ENCODE data around the gene KRT6C. TPM values are rescaled to one million over a fixed set of nuclear protein-coding genes. Genes with fewer than 3 reads are reported as not detected.
"Not testable (repeated sequence)": the region's sequence is repeated elsewhere in the genome, so short reads cannot be mapped to it uniquely, and the experiment has no call there.

Gene KRT6C
- total RNA-seq, 1 donor from 2014 or later = not detected

DNA sequence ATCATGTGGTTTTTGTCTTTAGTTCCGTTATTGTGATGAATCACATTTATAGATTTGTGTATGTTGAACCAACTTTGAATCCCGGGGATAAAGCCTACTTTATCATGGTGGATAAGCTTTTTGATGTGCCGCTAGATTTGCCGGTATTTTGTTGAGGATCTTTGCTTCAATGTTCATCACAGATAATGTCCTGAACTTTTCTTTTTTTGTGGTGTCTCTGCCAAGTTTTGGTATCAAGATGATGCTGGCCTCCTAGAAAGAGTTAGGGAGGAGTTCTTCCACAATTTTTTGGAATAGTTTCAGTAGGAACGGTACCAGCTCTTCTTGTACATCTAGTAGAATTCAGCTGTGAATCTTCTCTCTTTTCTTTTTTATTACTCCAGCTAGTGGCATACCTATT lies 14.7 kb downstream of the KRT6C start:
- H3K36me3 Mint-ChIP-seq (ENCODE audit: low read depth) = no peaks in the 10 kb centered on the region
- H3K4me1 Mint-ChIP-seq = no peaks in the 10 kb centered on the region
- H3K27ac Mint-ChIP-seq = no peak overlapping the region
- H3K9me3 Mint-ChIP-seq = no peaks in the 10 kb centered on the region
- intact Hi-C loops (cut with micrococcal nuclease) = no loop called here
- peaks cover 24% of the 10 kb centered on the region for H3K27me3 Mint-ChIP-seq
- ATAC-seq (ENCODE audit: low read depth) = no peak
- no peak for DNase-seq
- ChIA-PET CTCF (no interaction called here), POLR2A (no interaction called here)
- no peak overlapping the region for H3K4me3 Mint-ChIP-seq
- TF ChIP-seq, protein P1, sequence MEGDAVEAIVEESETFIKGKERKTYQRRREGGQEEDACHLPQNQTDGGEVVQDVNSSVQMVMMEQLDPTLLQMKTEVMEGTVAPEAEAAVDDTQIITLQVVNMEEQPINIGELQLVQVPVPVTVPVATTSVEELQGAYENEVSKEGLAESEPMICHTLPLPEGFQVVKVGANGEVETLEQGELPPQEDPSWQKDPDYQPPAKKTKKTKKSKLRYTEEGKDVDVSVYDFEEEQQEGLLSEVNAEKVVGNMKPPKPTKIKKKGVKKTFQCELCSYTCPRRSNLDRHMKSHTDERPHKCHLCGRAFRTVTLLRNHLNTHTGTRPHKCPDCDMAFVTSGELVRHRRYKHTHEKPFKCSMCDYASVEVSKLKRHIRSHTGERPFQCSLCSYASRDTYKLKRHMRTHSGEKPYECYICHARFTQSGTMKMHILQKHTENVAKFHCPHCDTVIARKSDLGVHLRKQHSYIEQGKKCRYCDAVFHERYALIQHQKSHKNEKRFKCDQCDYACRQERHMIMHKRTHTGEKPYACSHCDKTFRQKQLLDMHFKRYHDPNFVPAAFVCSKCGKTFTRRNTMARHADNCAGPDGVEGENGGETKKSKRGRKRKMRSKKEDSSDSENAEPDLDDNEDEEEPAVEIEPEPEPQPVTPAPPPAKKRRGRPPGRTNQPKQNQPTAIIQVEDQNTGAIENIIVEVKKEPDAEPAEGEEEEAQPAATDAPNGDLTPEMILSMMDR (IDR thresholded peaks at IDR 0.05) = no peak

DNA sequence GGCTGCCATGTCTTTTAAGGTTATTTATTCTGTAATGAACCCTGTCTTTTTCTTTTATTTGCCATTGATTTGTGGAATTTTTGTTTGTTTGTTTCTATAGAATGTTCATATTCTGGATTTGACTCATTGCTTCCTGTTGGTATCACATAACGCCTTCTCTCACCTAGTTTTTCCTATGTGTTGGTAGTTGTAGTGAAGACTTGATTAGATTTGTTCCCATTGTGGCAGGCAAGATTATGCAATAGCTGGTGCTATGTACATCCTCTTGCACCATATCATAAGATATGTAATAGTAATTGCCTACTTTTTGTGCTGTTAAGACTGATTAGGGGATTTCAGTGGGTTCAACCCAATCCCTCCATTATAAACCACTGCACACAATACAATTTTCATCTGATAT lies 17.8 kb downstream of the KRT6C start:
- ChIA-PET POLR2A (no interaction called here), CTCF (no interaction called here)
- no peak overlapping the region for H3K4me3 Mint-ChIP-seq
- H3K4me1 Mint-ChIP-seq = no peaks in the 10 kb centered on the region
- peaks cover 14% of the 10 kb centered on the region for H3K27me3 Mint-ChIP-seq
- no peaks in the 10 kb centered on the region for H3K9me3 Mint-ChIP-seq
- TF ChIP-seq, protein P1 (IDR thresholded peaks at IDR 0.05) = no peak
- H3K36me3 Mint-ChIP-seq (ENCODE audit: low read depth) = no peaks in the 10 kb centered on the region
- DNase-seq (no peak), ATAC-seq (ENCODE audit: low read depth) (no peak)
- intact Hi-C loops (cut with micrococcal nuclease) = no loop called here
- H3K27ac Mint-ChIP-seq = no peak overlapping the region

DNA sequence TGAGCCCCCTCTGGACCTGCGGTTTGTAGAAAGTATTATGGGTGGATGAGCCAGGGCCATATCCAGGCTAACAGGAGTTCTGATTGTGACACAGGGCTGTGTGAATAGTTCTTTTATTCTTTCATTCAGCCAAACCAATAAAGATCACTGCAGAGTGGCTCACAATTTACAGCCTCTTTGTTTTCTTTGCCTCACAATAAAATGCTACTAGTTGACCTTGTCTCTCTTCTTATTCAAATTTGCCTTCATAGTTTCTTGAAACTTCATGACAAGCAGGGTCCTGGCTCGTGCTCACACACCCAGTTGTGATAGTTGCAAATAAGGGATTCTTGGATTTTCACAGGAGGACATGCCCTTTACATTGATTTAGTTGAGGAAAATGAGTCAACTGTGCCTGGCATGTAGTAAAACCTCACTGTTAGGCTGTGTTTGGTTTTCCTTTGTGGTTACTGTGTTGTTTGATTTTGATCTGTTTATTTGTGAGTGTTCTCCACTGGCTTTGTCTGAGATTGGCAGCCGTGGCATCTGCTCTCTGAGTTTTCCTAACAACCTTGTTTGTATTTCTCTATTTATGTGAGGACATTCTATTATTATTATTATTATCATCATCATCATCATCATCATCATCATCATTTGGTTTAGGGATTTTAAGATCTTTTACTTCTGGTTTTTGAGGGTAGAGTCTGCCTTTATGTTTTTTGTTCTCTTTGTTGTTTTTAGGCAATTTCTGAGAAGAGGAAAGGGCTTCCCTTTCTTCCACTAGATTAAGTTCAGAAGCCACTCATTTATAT lies 19.0 kb downstream of the KRT6C start:
- POLR2A ChIA-PET = no interaction called here

DNA sequence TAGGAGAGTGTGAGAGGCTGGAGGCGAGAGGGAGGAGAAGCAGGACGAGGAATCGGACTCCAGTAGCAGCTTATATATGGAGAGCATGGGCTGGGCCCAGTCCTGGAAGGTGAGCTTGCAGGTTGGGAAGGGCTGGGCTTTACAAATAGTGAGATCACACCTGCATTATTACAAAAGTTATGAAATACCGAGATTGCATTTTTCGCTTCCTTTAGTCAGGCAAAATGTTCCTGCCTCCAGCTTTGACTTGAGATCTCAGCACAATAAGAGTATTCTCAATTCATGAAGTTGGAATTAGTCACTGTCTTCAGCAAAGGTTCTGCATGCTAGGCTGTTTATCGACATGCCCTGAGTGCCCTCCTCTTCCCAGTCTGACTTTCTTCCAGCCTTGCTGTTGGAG lies 21.5 kb downstream of the KRT6C start, which contains the start of gene KRT6B:
KRT6B (minus strand) TSS at position 46 of the 400 bp plus-strand sequence. CDS start 68 bp downstream, outside the sequence.
- ATAC-seq (ENCODE audit: low read depth) (no peak), DNase-seq (no peak)
- H3K27me3 Mint-ChIP-seq = peaks cover 6% of the 10 kb centered on the region
- no peaks in the 10 kb centered on the region for H3K4me1 Mint-ChIP-seq
- H3K27ac Mint-ChIP-seq = no peak within 1 kb of the TSS
- TF ChIP-seq, protein P1 (IDR thresholded peaks at IDR 0.05) = no peak
- no peaks in the 10 kb centered on the region for H3K9me3 Mint-ChIP-seq
- POLR2A ChIA-PET = no interaction called here
- CTCF ChIA-PET = no interaction called here
- H3K36me3 Mint-ChIP-seq (ENCODE audit: low read depth) = no peaks in the 10 kb centered on the region
- intact Hi-C loops (cut with micrococcal nuclease) = no loop called here
- H3K4me3 Mint-ChIP-seq = no peak within 1 kb of the TSS

More for the DNA sequence above, 19.0 kb downstream of the KRT6C start:
- H3K27me3 Mint-ChIP-seq = peaks cover 13% of the 10 kb centered on the region
- H3K9me3 Mint-ChIP-seq = no peaks in the 10 kb centered on the region
- H3K4me1 Mint-ChIP-seq = no peaks in the 10 kb centered on the region
- no peak overlapping the region for H3K4me3 Mint-ChIP-seq
- DNase-seq (no peak), ATAC-seq (ENCODE audit: low read depth) (no peak)
- CTCF ChIA-PET = no interaction called here
- H3K36me3 Mint-ChIP-seq (ENCODE audit: low read depth) = no peaks in the 10 kb centered on the region
- no peak overlapping the region for H3K27ac Mint-ChIP-seq
- TF ChIP-seq, protein P1 (IDR thresholded peaks at IDR 0.05) = no peak
- intact Hi-C loops (cut with micrococcal nuclease) = no loop called here

DNA sequence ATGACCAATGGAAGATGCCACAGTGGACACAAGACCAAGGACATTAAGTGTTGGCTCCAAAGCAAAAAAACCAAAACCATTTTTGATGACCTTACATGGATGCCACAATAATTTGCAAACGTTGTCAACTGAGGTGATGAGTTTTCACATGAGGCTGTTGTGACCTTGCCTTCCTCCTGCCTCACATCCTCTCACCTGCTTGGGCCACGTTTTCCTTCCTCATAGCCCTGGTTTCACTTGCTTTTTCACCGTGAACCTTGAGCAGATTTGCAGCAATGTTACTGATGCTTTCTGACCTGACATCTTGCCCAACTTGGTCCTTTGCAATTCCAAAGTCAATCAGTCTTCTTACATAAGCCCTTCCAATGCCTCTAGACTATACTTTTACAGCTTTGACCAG lies 25.4 kb downstream of the KRT6C start:
- TF ChIP-seq, protein P1 (IDR thresholded peaks at IDR 0.05) = no peak
- intact Hi-C loops (cut with micrococcal nuclease) = no loop called here
- Mint-ChIP-seq H3K27ac (no peak overlapping the region), H3K4me3 (no peak overlapping the region), H3K4me1 (no peaks in the 10 kb centered on the region), H3K36me3 (ENCODE audit: low read depth) (no peaks in the 10 kb centered on the region), H3K9me3 (no peaks in the 10 kb centered on the region), H3K27me3 (peaks cover 19% of the 10 kb centered on the region)
- POLR2A ChIA-PET = no interaction called here
- DNase-seq (no peak), ATAC-seq (ENCODE audit: low read depth) (no peak)
- CTCF ChIA-PET = no interaction called here

DNA sequence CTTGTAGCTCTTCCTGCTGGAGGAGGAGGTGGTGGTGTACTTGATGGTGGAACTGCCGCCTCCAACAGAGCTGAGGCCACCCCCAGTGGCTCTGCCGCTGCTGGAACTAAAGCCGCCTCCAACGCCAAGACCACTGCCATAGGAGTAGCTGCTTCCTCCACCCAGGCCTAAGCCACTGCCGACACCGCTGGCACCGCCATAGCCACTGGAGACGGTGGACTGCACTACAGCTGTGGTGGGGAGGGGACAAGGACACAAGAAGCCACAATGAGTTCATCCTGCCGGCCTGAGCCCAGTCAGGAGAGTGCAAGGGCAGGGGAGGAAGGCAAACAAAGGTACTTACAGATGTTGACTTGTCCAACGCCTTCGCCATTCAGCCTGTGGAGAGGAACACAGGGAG lies 26.4 kb downstream of the KRT6C start:
- ATAC-seq (ENCODE audit: low read depth); POLR2A ChIA-PET; CTCF ChIA-PET; intact Hi-C loops (cut with micrococcal nuclease); DNase-seq; H3K4me1 Mint-ChIP-seq; H3K36me3 Mint-ChIP-seq (ENCODE audit: low read depth); H3K9me3 Mint-ChIP-seq; H3K4me3 Mint-ChIP-seq; H3K27ac Mint-ChIP-seq: not testable (repeated sequence)
- H3K27me3 Mint-ChIP-seq = peaks cover 25% of the 10 kb centered on the region

Data from activated B cell treated with CpG ODN at 0.5 μM for 24 hours (primary cell).